Measurements from ENCODE around the gene PTGES. TPM values are rescaled to one million over a fixed set of nuclear protein-coding genes. Genes with fewer than 3 reads are reported as not detected.

The PTGES gene
- total and polyA plus RNA-seq, 9 of the 15 experiments (the other 6 are each of a cell fraction or from before 2014, with no cell fraction given), result 0.13 TPM; not detected in 8

GRCh38 chr9:129776938-129777768 lies 24.3 kb upstream of the PTGES start (continued):
- TF ChIP-seq PBX2 (CRISPR knock-in tag; IDR thresholded peaks at IDR 0.05; ENCODE audit: low read depth) (no peak), PBX2 (tag; conservative IDR thresholded peaks at IDR 0.05; ENCODE audit: low read depth) (no peak), ZNF143 (CRISPR knock-in tag; IDR thresholded peaks at IDR 0.05) (no peak), PRDM10 (IDR thresholded peaks at IDR 0.05; ENCODE audit: partially characterized antibody) (no peak), ZNF644 (tag; IDR thresholded peaks at IDR 0.05; ENCODE audit: low read depth) (peak; percentile 89), FUS (optimal IDR thresholded peaks at IDR 0.05; ENCODE audit: low read depth, low read length) (no peak), DPF2 (IDR thresholded peaks at IDR 0.05) (peak; percentile 88), TRIM24 (IDR thresholded peaks at IDR 0.05) (no peak; a peak in 1 of 4 replicates), FOXP4 (CRISPR knock-in tag; IDR thresholded peaks at IDR 0.05; ENCODE audit: borderline replicate concordance) (0 out of 2 replicates have a peak, but pooled peaks have one; percentile 70), POLR3G (IDR thresholded peaks at IDR 0.05; ENCODE audit: extremely low read depth, insufficient read length, insufficient replicate concordance) (no peak), POLR2H (tag; IDR thresholded peaks at IDR 0.05; ENCODE audit: low read depth) (no peak), U2AF2 (optimal IDR thresholded peaks at IDR 0.05; ENCODE audit: low read depth, low read length) (no peak), ZNF174 (CRISPR knock-in tag; IDR thresholded peaks at IDR 0.05) (no peak), PKNOX1 (IDR thresholded peaks at IDR 0.05) (peak; percentile 70), ZNF224 (CRISPR knock-in tag; IDR thresholded peaks at IDR 0.05) (no peak), ZNF184 (CRISPR knock-in tag; IDR thresholded peaks at IDR 0.05) (no peak), ZNF354B (CRISPR knock-in tag; IDR thresholded peaks at IDR 0.05) (0 out of 2 replicates have a peak, but pooled peaks have one; percentile 16), TAF9B (IDR thresholded peaks at IDR 0.05; ENCODE audit: partially characterized antibody) (no peak)
